ENCODE data around the gene SEMA7A.

SEMA7A gene

DNA sequence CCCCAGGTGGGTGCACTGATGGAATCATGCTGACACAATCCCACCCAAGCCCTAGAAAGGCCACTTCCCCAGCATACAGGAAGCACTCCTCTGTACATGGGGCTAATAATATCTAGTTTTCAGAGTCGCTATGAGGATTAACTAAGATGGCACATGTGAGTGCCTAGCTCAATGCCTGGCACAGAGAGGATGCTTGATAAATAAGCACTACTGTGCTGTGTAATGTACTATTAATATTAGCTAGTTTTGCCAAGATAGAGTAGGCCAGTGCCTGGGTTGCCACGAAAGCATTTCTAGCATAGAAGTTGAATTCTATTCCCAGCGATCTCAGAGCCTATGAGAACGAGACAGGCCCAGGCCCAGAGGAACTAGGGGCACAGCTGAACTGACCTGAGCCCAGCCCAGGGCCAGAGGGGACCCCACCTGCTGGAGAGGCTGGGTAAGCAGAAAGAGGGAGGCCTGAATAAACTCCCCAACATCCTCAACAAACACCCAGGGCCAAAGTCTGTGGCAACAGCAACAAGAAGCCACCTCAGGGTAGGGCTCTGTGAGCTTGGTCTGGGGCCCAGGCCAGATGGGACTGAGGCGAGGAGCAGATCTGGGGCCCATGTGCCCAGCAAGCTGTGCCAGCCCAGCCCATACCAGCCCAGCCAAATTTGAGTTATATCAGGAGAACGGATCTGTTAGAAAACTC is 7.6 kb upstream of the SEMA7A start:
- Histone ChIP-seq H2BK12ac (ENCODE audit: low read length in 2 of 2) (no peak overlapping the region), H3K14ac (ENCODE audit: low read length in 2 of 2) (no peak overlapping the region), H3K27ac (ENCODE audit: low read length, poor library complexity, severe bottlenecking) (no peak overlapping the region), H2BK15ac (ENCODE audit: low read depth, poor library complexity, severe bottlenecking) (no peak overlapping the region), H3K79me1 (replicated peaks; ENCODE audit: low read length, poor library complexity, severe bottlenecking) (peaks cover under 1% of the 10 kb centered on the region), H3K18ac (ENCODE audit: low read depth in 1 of 2, low read length in 2 of 2) (no peak overlapping the region), H3K4me3 (ENCODE audit: insufficient read depth in 1 of 2, low read depth in 1 of 2, low read length in 2 of 2) (no peak overlapping the region), H2BK5ac (ENCODE audit: low read depth, low read length, poor library complexity, severe bottlenecking) (no peak overlapping the region), H3K4ac (ENCODE audit: low read depth in 1 of 2, low read length in 2 of 2) (no peak overlapping the region), H3K36me3 (ENCODE audit: control insufficient read depth in 1 of 2, insufficient read depth in 2 of 2, low read depth in 1 of 2, low read length in 2 of 2) (peaks cover 17 to 22% of the 10 kb centered on the region in 2 experiments), H2AK5ac (ENCODE audit: low read length, severe bottlenecking) (no peak overlapping the region), H3K4me2 (ENCODE audit: low read length, poor library complexity, severe bottlenecking) (no peak overlapping the region), H3K27me3 (ENCODE audit: control insufficient read depth in 1 of 2, insufficient read depth in 1 of 2, low read length in 2 of 2) (no peaks in the 10 kb centered on the region), H3K23ac (ENCODE audit: low read length in 2 of 2) (no peak overlapping the region), H4K8ac (ENCODE audit: low read length) (no peak overlapping the region), H3K9ac (ENCODE audit: low read length) (no peak overlapping the region), H3K9me3 (ENCODE audit: control insufficient read depth, low read length) (no peaks in the 10 kb centered on the region), H2BK120ac (ENCODE audit: low read depth, low read length) (no peak overlapping the region), H2AFZ (ENCODE audit: low read depth, low read length) (no peak overlapping the region), H3K4me1 (ENCODE audit: control insufficient read depth, insufficient read depth, low read depth, low read length) (peaks cover 4% of the 10 kb centered on the region), H4K91ac (ENCODE audit: low read length) (no peak overlapping the region)
- DNase-seq, result no peak
- WGBS, result 84% methylated on average over 6 of the region's 6 CpGs

- no peak overlapping the region for H2BK15ac ChIP-seq (ENCODE audit: low read depth, poor library complexity, severe bottlenecking)
- H4K8ac ChIP-seq (ENCODE audit: low read length), result no peak overlapping the region
- no peaks in the 10 kb centered on the region for H3K9me3 ChIP-seq (ENCODE audit: control insufficient read depth, low read length)
- no peak overlapping the region for H3K18ac ChIP-seq (ENCODE audit: low read depth in 1 of 2, low read length in 2 of 2)
- no peak overlapping the region for H3K4ac ChIP-seq (ENCODE audit: low read depth in 1 of 2, low read length in 2 of 2)
- H3K4me3 ChIP-seq (ENCODE audit: insufficient read depth in 1 of 2, low read depth in 1 of 2, low read length in 2 of 2), result no peak overlapping the region
- no peaks in the 10 kb centered on the region for H3K36me3 ChIP-seq (ENCODE audit: control insufficient read depth in 1 of 2, insufficient read depth in 2 of 2, low read depth in 1 of 2, low read length in 2 of 2)
- no peak overlapping the region for H2BK5ac ChIP-seq (ENCODE audit: low read depth, low read length, poor library complexity, severe bottlenecking)
- DNase-seq, result peak; percentile 69
- H2BK120ac ChIP-seq (ENCODE audit: low read depth, low read length), result no peak overlapping the region
- no peak overlapping the region for H3K23ac ChIP-seq (ENCODE audit: low read length in 2 of 2)
- no peaks in the 10 kb centered on the region for H3K27me3 ChIP-seq (ENCODE audit: control insufficient read depth in 1 of 2, insufficient read depth in 1 of 2, low read length in 2 of 2)
- no peak overlapping the region for H3K9ac ChIP-seq (ENCODE audit: low read length)
- H3K4me2 ChIP-seq (ENCODE audit: low read length, poor library complexity, severe bottlenecking), result no peak overlapping the region
- H3K27ac ChIP-seq (ENCODE audit: low read length, poor library complexity, severe bottlenecking), result no peak overlapping the region
- H3K14ac ChIP-seq (ENCODE audit: low read length in 2 of 2), result no peak overlapping the region
- H3K4me1 ChIP-seq (ENCODE audit: control insufficient read depth, insufficient read depth, low read depth, low read length), result peaks cover 16% of the 10 kb centered on the region
- H2AK5ac ChIP-seq (ENCODE audit: low read length, severe bottlenecking), result no peak overlapping the region
- H3K79me1 ChIP-seq (replicated peaks; ENCODE audit: low read length, poor library complexity, severe bottlenecking), result peaks cover 1% of the 10 kb centered on the region
- WGBS, result 0% methylated on average over 2 of the region's 2 CpGs
- H2BK12ac ChIP-seq (ENCODE audit: low read length in 2 of 2), result no peak overlapping the region
- H2AFZ ChIP-seq (ENCODE audit: low read depth, low read length), result no peak overlapping the region
- no peak overlapping the region for H4K91ac ChIP-seq (ENCODE audit: low read length)
These were observed 5.1 kb upstream of the SEMA7A start for GRCh38 chr15:74438721-74439316.

DNA sequence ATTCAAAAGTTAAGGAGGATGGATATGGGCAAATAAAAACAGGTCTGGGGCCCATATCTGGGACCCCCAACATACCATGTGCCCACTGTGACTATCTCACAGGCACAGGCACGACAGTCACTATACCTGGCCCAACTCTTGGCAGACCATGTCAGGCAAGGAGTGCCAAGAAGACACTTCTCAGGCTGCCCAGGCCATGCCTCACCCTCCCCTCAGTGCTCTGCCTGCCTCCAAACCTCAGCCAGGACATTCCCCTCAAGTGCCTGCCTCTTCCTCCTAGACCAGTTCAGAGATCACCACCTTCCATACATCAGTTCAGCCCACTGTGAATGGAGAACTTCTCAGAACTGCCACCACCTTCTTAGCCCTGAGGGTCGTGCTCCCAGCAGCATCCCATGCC is 4.4 kb upstream of the SEMA7A start:
- Histone ChIP-seq H3K4me3 (ENCODE audit: insufficient read depth in 1 of 2, low read depth in 1 of 2, low read length in 2 of 2) (no peak overlapping the region), H3K4me2 (ENCODE audit: low read length, poor library complexity, severe bottlenecking) (no peak overlapping the region), H4K91ac (ENCODE audit: low read length) (peak overlapping the region; percentile 73), H3K23ac (ENCODE audit: low read length in 2 of 2) (no peak overlapping the region), H2BK120ac (ENCODE audit: low read depth, low read length) (no peak overlapping the region), H4K8ac (ENCODE audit: low read length) (peak overlapping the region; percentile 35), H2BK15ac (ENCODE audit: low read depth, poor library complexity, severe bottlenecking) (no peak overlapping the region), H3K4me1 (ENCODE audit: control insufficient read depth, insufficient read depth, low read depth, low read length) (peaks cover 13% of the 10 kb centered on the region), H3K79me1 (replicated peaks; ENCODE audit: low read length, poor library complexity, severe bottlenecking) (peaks cover 1% of the 10 kb centered on the region), H2BK12ac (ENCODE audit: low read length in 2 of 2) (peak overlapping the region; percentile 12 to 61), H2AK5ac (ENCODE audit: low read length, severe bottlenecking) (peak overlapping the region; percentile 57), H3K18ac (ENCODE audit: low read depth in 1 of 2, low read length in 2 of 2) (peak overlapping the region in 1 of 2 experiments; percentile 31), H2BK5ac (ENCODE audit: low read depth, low read length, poor library complexity, severe bottlenecking) (no peak overlapping the region), H3K4ac (ENCODE audit: low read depth in 1 of 2, low read length in 2 of 2) (peak overlapping the region in 1 of 2 experiments; percentile 17), H3K27me3 (ENCODE audit: control insufficient read depth in 1 of 2, insufficient read depth in 1 of 2, low read length in 2 of 2) (no peaks in the 10 kb centered on the region), H3K27ac (ENCODE audit: low read length, poor library complexity, severe bottlenecking) (no peak overlapping the region), H3K36me3 (ENCODE audit: control insufficient read depth in 1 of 2, insufficient read depth in 2 of 2, low read depth in 1 of 2, low read length in 2 of 2) (no peaks in the 10 kb centered on the region), H2AFZ (ENCODE audit: low read depth, low read length) (no peak overlapping the region), H3K14ac (ENCODE audit: low read length in 2 of 2) (peak overlapping the region in 1 of 2 experiments; percentile 23), H3K9me3 (ENCODE audit: control insufficient read depth, low read length) (no peaks in the 10 kb centered on the region), H3K9ac (ENCODE audit: low read length) (no peak overlapping the region)
- no peak for DNase-seq
- WGBS, result 49% methylated on average over 2 of the region's 2 CpGs

DNA sequence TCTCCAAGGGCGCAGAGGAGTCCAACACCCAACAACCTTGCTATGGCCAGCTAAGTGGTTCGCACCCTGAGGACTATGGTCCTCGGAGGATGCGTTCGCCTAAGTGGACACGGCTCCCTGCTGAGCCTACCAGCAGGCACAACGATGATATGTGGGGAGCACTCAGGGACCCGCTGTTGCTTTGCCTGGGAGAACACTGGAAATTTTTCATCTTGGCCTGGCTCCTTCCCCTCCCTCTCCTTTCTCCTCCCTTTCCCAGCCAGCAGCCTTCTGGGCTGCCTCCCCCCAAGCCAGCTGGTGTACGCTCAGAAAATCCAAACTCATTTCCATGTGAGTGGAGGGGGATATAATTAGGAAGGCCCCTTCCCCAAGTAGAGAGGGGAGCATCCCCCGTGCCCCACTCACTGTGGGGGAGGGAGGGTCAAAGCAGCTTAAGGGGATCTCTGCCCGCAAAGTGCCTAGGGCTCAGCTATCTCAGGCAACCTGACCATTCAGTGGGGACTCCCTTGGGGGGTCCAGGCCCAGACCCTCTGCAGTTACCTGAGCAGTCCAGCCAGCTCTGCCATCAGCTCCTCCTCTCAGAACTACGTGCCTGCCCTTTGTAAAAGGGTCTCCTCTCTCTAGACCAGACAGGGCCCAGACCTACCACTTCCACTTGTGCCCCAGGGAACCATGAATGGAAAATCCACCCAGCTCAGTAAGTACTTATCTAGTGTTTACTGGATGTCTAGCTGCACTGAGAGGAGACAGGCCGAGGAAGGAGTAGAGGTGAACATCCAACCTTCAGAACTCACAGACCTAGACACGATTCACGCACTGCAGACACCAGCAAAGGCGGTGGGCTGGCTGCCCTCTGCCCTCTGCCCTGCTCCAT is 742 bp upstream of the SEMA7A start:
- peak; percentile 18 for DNase-seq
- H2BK12ac ChIP-seq (ENCODE audit: low read length in 2 of 2), result peak overlapping the region in 1 of 2 experiments; percentile 87
- H3K9ac ChIP-seq (ENCODE audit: low read length), result peak overlapping the region; percentile 86
- no peak overlapping the region for H3K23ac ChIP-seq (ENCODE audit: low read length in 2 of 2)
- no peaks in the 10 kb centered on the region for H3K9me3 ChIP-seq (ENCODE audit: control insufficient read depth, low read length)
- peak overlapping the region; percentile 73 for H3K27ac ChIP-seq (ENCODE audit: low read length, poor library complexity, severe bottlenecking)
- 57% methylated on average over 16 of the region's 16 CpGs for WGBS
- peak overlapping the region; percentile 29 for H2AK5ac ChIP-seq (ENCODE audit: low read length, severe bottlenecking)
- peak overlapping the region; percentile 9 to 80 for H3K4me3 ChIP-seq (ENCODE audit: insufficient read depth in 1 of 2, low read depth in 1 of 2, low read length in 2 of 2)
- H3K18ac ChIP-seq (ENCODE audit: low read depth in 1 of 2, low read length in 2 of 2), result peak overlapping the region; percentile 54 to 92
- H2BK5ac ChIP-seq (ENCODE audit: low read depth, low read length, poor library complexity, severe bottlenecking), result peak overlapping the region; percentile 82
- H2AFZ ChIP-seq (ENCODE audit: low read depth, low read length), result peak overlapping the region; percentile 39
- H4K8ac ChIP-seq (ENCODE audit: low read length), result peak overlapping the region; percentile 89
- H3K4me2 ChIP-seq (ENCODE audit: low read length, poor library complexity, severe bottlenecking), result peak overlapping the region; percentile 40
- no peak overlapping the region for H4K91ac ChIP-seq (ENCODE audit: low read length)
- peaks cover 1% of the 10 kb centered on the region for H3K79me1 ChIP-seq (replicated peaks; ENCODE audit: low read length, poor library complexity, severe bottlenecking)
- H3K27me3 ChIP-seq (ENCODE audit: control insufficient read depth in 1 of 2, insufficient read depth in 1 of 2, low read length in 2 of 2), result no peaks in the 10 kb centered on the region
- peak overlapping the region; percentile 1 to 49 for H3K4ac ChIP-seq (ENCODE audit: low read depth in 1 of 2, low read length in 2 of 2)
- peak overlapping the region in 1 of 2 experiments; percentile 85 for H3K14ac ChIP-seq (ENCODE audit: low read length in 2 of 2)
- no peak overlapping the region for H2BK15ac ChIP-seq (ENCODE audit: low read depth, poor library complexity, severe bottlenecking)
- no peak overlapping the region for H2BK120ac ChIP-seq (ENCODE audit: low read depth, low read length)
- peaks cover 35% of the 10 kb centered on the region for H3K4me1 ChIP-seq (ENCODE audit: control insufficient read depth, insufficient read depth, low read depth, low read length)
- H3K36me3 ChIP-seq (ENCODE audit: control insufficient read depth in 1 of 2, insufficient read depth in 2 of 2, low read depth in 1 of 2, low read length in 2 of 2), result no peaks in the 10 kb centered on the region
